PC-9 (cell line): ENCODE results near the gene ZNF79. TPM values are rescaled to one million over a fixed set of nuclear protein-coding genes. Genes with fewer than 3 reads are reported as not detected.

Experiments
- BruUV-seq: library from RNA; stranded (reverse); fragments of 400-500 nt; replicated peaks from 2 replicates; lab custom pipeline; 2021; lab: Mats Ljungman, UMichigan
- CTCF ChIA-PET: fragments of 300-600 bp; sonication (Branson Sonifier 250); formaldehyde crosslinking; loops from one replicate; lab custom pipeline; 2022; ENCODE audit warnings: antibody characterized with exemption; lab: Charles Lee
- POLR2A ChIA-PET: fragments of 300-600 bp; sonication (Branson Sonifier 250); formaldehyde crosslinking; loops from one replicate; lab custom pipeline; 2022; ENCODE audit warnings: antibody characterized with exemption; ENCODE audit not compliant: unreplicated experiment; lab: Charles Lee
- DNase-seq, 2 experiments: peaks; one replicate each; pipeline versions ENCODE4 v3.0.0 to v3.0.0-alpha.2; 2015 to 2022; ENCODE audit warnings: mixed read lengths in 1 of 2
- H2AFZ ChIP-seq: fragments of 200-600 bp; sonication (generic); 2 replicates; pipeline ENCODE4 v1.8.1; 2017; ENCODE audit warnings: antibody characterized with exemption
- H3F3A ChIP-seq: fragments of 200-600 bp; sonication (generic); 2 replicates; pipeline ENCODE4 v1.8.1; 2017; ENCODE audit warnings: antibody characterized with exemption, mild to moderate bottlenecking, low read depth; ENCODE audit not compliant: insufficient read depth
- H3K27ac ChIP-seq: fragments of 200-600 bp; sonication (generic); 2 replicates; pipeline ENCODE4 v1.6.1; 2016; ENCODE audit warnings: mixed run types
- H3K27me3 ChIP-seq: fragments of 200-600 bp; sonication (generic); 2 replicates; pipeline ENCODE4 v1.6.1; 2016; ENCODE audit warnings: low read depth, mixed run types; ENCODE audit not compliant: insufficient read depth
- H3K36me3 ChIP-seq: fragments of 200-600 bp; sonication (generic); 2 replicates; pipeline ENCODE4 v1.6.1; 2016; ENCODE audit warnings: low read depth, mixed run types
- H3K4me1 ChIP-seq: fragments of 200-600 bp; sonication (generic); replicated peaks from 2 replicates; pipeline ENCODE4 v1.6.1; 2016; ENCODE audit warnings: mixed run types; ENCODE audit not compliant: insufficient read depth
- H3K4me2 ChIP-seq: fragments of 200-600 bp; sonication (generic); 2 replicates; pipeline ENCODE4 v1.6.1; 2017; ENCODE audit warnings: mixed run types
- H3K4me3 ChIP-seq: fragments of 200-600 bp; sonication (generic); 2 replicates; pipeline ENCODE4 v1.6.1; 2016; ENCODE audit warnings: mixed run types
- H3K79me2 ChIP-seq: fragments of 200-600 bp; sonication (generic); 2 replicates; pipeline ENCODE4 v1.6.1; 2017; ENCODE audit warnings: low read depth, mixed run types
- H3K9me2 ChIP-seq: fragments of 200-600 bp; sonication (generic); 2 replicates; pipeline ENCODE4 v1.8.1; 2017; ENCODE audit warnings: mild to moderate bottlenecking; ENCODE audit not compliant: insufficient read depth
- H3K9me3 ChIP-seq: fragments of 200-600 bp; sonication (generic); 2 replicates; pipeline ENCODE4 v1.8.1; 2016; ENCODE audit warnings: low read depth; ENCODE audit not compliant: insufficient read depth
- H4K20me1 ChIP-seq: fragments of 200-600 bp; sonication (generic); 2 replicates; pipeline ENCODE4 v1.8.1; 2017; ENCODE audit not compliant: insufficient read depth
- CTCF ChIP-seq: fragments of 200-600 bp; sonication (generic); conservative IDR thresholded peaks from 2 replicates; pipeline ENCODE4 v1.6.1; 2017; ENCODE audit warnings: mixed run types, antibody characterized with exemption, mild to moderate bottlenecking, moderate library complexity
- EZH2 ChIP-seq: fragments of 200-600 bp; sonication (generic); IDR thresholded peaks from 2 replicates; pipeline ENCODE4 v1.8.0; 2017; ENCODE audit warnings: antibody characterized with exemption, low read depth
- intact Hi-C: fragments of 100-400 bp; cut with micrococcal nuclease; formaldehyde crosslinking; loops from one replicate; pipeline ENCODE4 v1.10.0; 2022; ENCODE audit not compliant: unreplicated experiment
- total RNA-seq: library from RNA; stranded (reverse); gene quantifications from 2 replicates; pipeline ENCODE4 v1.2.3, GENCODE V29; 2021

Gene ZNF79
- total RNA-seq, 1 experiment from 2014 or later = 5.8 TPM

DNA sequence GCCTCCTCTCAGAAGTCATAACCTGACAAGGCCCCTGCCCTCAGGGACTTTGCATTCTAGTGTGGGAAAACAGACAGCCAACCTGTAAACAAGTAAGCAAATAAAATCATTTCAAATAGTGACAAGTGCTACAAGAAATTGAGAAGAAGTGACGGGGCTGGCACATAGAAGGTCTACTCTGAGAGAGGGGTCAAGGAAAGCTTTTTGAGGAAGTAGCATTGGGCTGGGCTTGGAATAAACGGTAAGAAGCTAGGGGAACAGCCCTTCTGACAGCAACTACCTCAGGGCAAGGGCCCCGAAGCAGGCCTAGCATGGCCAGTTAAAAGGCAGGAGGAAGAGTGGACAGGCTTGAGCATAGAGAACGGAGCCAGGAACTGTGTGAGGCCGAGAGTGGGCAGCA is 32.0 kb upstream of the ZNF79 start:
- peaks cover 35% of the 10 kb centered on the region for H3K4me1 ChIP-seq
- H3F3A ChIP-seq = peaks cover 28% of the 10 kb centered on the region
- CTCF ChIA-PET = no interaction called here
- no peak overlapping the region for H3K27ac ChIP-seq
- no peaks in the 10 kb centered on the region for H3K9me2 ChIP-seq
- intact Hi-C loops = loop anchor here (10.0 kb wide), 1 partner anchor 183 kb away; no protein-coding TSS in a partner anchor
- H3K27me3 ChIP-seq = no peaks in the 10 kb centered on the region
- H3K4me3 ChIP-seq = no peak overlapping the region
- no peaks in the 10 kb centered on the region for H3K9me3 ChIP-seq
- no peak for DNase-seq
- POLR2A ChIA-PET = interaction anchor here (0.6 kb wide), 1 partner anchor 58 kb away, joined by 3 read pairs; no protein-coding TSS in a partner anchor
- no peaks in the 10 kb centered on the region for H3K36me3 ChIP-seq
- no peaks in the 10 kb centered on the region for H4K20me1 ChIP-seq
- no peak overlapping the region for H3K4me2 ChIP-seq
- no peak for TF ChIP-seq CTCF
- H2AFZ ChIP-seq = no peak overlapping the region
- no peaks in the 10 kb centered on the region for H3K79me2 ChIP-seq
- no TSS peak for BruUV-seq

DNA sequence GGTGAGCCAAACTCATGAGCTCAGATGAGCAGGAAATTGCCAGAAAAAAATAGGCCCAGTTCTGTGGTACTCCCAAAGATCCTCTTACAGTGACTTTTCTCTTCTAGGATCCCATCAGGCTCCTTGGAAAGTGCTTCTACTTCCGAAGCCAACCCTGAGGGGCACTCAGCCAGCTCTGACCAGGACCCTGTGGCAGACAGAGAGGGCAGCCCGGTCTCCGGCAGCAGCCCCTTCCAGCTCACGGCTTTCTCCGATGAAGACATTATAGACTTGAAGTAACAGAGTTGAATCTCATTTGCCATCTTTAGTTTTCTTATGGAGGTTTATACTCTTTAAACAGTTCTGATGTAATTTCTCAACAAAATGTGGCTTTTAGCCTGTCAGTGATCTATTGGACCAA is 31.2 kb upstream of the ZNF79 start:
- peaks cover 20% of the 10 kb centered on the region for H3F3A ChIP-seq
- H3K9me3 ChIP-seq = no peaks in the 10 kb centered on the region
- CTCF ChIA-PET = no interaction called here
- intact Hi-C loops = loop anchor here (10.0 kb wide), 1 partner anchor 182 kb away; no protein-coding TSS in a partner anchor
- H3K27me3 ChIP-seq = no peaks in the 10 kb centered on the region
- H3K4me2 ChIP-seq = no peak overlapping the region
- H4K20me1 ChIP-seq = 0 out of 2 replicates have a peak, but pooled peaks cover under 1% of the 10 kb centered on the region
- H3K27ac ChIP-seq = no peak overlapping the region
- peaks cover 29% of the 10 kb centered on the region for H3K4me1 ChIP-seq
- no TSS peak for BruUV-seq
- TF ChIP-seq CTCF (no peak), EZH2 (no peak)
- no peaks in the 10 kb centered on the region for H3K9me2 ChIP-seq
- no peaks in the 10 kb centered on the region for H3K79me2 ChIP-seq
- H2AFZ ChIP-seq = no peak overlapping the region
- no peaks in the 10 kb centered on the region for H3K36me3 ChIP-seq
- H3K4me3 ChIP-seq = no peak overlapping the region
- POLR2A ChIA-PET = interaction anchor here (0.6 kb wide), 1 partner anchor 58 kb away, joined by 3 read pairs; no protein-coding TSS in a partner anchor
- no peak for DNase-seq

DNA sequence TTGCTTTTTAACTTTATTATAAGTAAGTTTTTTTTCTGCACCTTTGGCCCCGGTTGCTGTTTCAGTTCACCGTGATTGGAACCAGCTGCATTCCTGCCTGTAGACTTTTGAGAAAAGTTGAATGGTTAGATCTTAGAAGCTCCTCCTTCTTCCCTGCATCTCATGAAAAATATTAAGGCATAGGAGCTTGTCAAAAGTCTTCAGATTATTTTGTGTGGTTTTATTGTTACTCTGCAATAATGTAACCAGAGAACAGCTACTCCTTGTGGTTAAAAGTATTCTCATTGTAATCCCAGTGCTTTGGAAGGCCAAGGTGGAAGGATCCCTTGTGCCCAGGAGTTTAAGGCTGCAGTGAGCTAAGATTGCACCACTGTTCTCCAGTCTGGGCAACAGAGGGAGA is 30.5 kb upstream of the ZNF79 start:
- DNase-seq = no peak
- Histone ChIP-seq H3F3A (peaks cover 16% of the 10 kb centered on the region; the same call in 1 of the 2 replicates), H3K27ac (no peak overlapping the region), H3K9me2 (no peaks in the 10 kb centered on the region), H3K4me3 (no peak overlapping the region), H2AFZ (no peak overlapping the region), H3K79me2 (0 out of 2 replicates have a peak, but pooled peaks cover 6% of the 10 kb centered on the region), H3K9me3 (no peaks in the 10 kb centered on the region), H3K4me1 (peaks cover 24% of the 10 kb centered on the region), H4K20me1 (0 out of 2 replicates have a peak, but pooled peaks cover 4% of the 10 kb centered on the region), H3K27me3 (no peaks in the 10 kb centered on the region), H3K4me2 (no peak overlapping the region), H3K36me3 (no peaks in the 10 kb centered on the region)
- intact Hi-C loops = loop anchor here (10.0 kb wide), 1 partner anchor 181 kb away; no protein-coding TSS in a partner anchor
- TF ChIP-seq EZH2 (no peak), CTCF (no peak)
- ChIA-PET POLR2A (interaction anchor here (0.6 kb wide), 1 partner anchor 9 kb away, joined by 11 read pairs; no protein-coding TSS in a partner anchor), CTCF (interaction anchor here (0.6 kb wide), 1 partner anchor 57 kb away, joined by 10 read pairs; no protein-coding TSS in a partner anchor)
- no TSS peak for BruUV-seq
